WTC11 (cell line): ENCODE data around the gene RHOBTB1. TPM values are rescaled to one million over a fixed set of nuclear protein-coding genes. Genes with fewer than 3 reads are reported as not detected.
"Not testable (repeated sequence)": the region's sequence is repeated elsewhere in the genome, so short reads cannot be mapped to it uniquely, and the experiment has no call there.

Experiments used
- ATAC-seq: fragments of 200-7000 bp; cut with Tn5 transposase; 2 replicates; pipeline ENCODE4 v1.10.0; 2021; ENCODE audit warnings: mild to moderate bottlenecking, moderate library complexity
- CTCF ChIA-PET: fragments of 300-600 bp; sonication (Branson Sonifier 250); formaldehyde crosslinking; loops from one replicate; lab custom pipeline; 2021; ENCODE audit warnings: antibody characterized with exemption; lab: Charles Lee
- POLR2A ChIA-PET: fragments of 350-600 bp; sonication (Branson Sonifier 250); formaldehyde crosslinking; loops from one replicate; lab custom pipeline; 2021; ENCODE audit warnings: antibody characterized with exemption; lab: Charles Lee
- DNase-seq: peaks from one replicate; pipeline ENCODE4 v3.0.0; 2021; ENCODE audit warnings: low spot score
- H3K27ac Mint-ChIP-seq: 2 replicates; pipeline ENCODE4 v1.8.0; 2021; ENCODE audit warnings: mixed read lengths
- H3K27me3 Mint-ChIP-seq: 2 replicates; pipeline ENCODE4 v1.8.0; 2021; ENCODE audit warnings: low read depth, mild to moderate bottlenecking, moderate library complexity, mixed read lengths
- H3K36me3 Mint-ChIP-seq: 2 replicates; pipeline ENCODE4 v1.8.0; 2021; ENCODE audit warnings: mixed read lengths
- H3K4me1 Mint-ChIP-seq: 2 replicates; pipeline ENCODE4 v1.8.0; 2022; ENCODE audit warnings: mixed read lengths
- H3K4me3 Mint-ChIP-seq: 2 replicates; pipeline ENCODE4 v1.8.0; 2021; ENCODE audit warnings: mild to moderate bottlenecking, moderate library complexity, mixed read lengths
- H3K9me3 Mint-ChIP-seq: 2 replicates; pipeline ENCODE4 v1.8.0; 2021; ENCODE audit warnings: mixed read lengths
- JAZF1 ChIP-seq: fragments of 250-450 bp; sonication (Bioruptor Pico); IDR thresholded peaks from 2 replicates; pipeline ENCODE4 v1.9.0; 2021; ENCODE audit warnings: moderate library complexity, mild to moderate bottlenecking, inconsistent platforms
- NR1H2 ChIP-seq: sonication (generic); formaldehyde crosslinking; IDR thresholded peaks from 2 replicates; pipeline ENCODE4 v1.9.0; 2021; ENCODE audit warnings: mild to moderate bottlenecking, moderate library complexity, missing genetic modification reagents
- SP1 ChIP-seq: sonication (generic); formaldehyde crosslinking; conservative IDR thresholded peaks from 2 replicates; pipeline ENCODE4 v1.8.1; 2022; ENCODE audit warnings: missing genetic modification reagents
- TCF7 ChIP-seq: sonication (generic); formaldehyde crosslinking; IDR thresholded peaks from 2 replicates; pipeline ENCODE4 v1.8.0; 2022; ENCODE audit warnings: mild to moderate bottlenecking, low read depth, missing genetic modification reagents, moderate library complexity
- TEAD4 ChIP-seq: sonication (generic); formaldehyde crosslinking; IDR thresholded peaks from 2 replicates; pipeline ENCODE4 v1.8.0; 2022; ENCODE audit warnings: mild to moderate bottlenecking, missing genetic modification reagents
- ZNF396 ChIP-seq: fragments of 250-450 bp; sonication (Bioruptor Pico); IDR thresholded peaks from 2 replicates; pipeline ENCODE4 v1.8.0; 2021; ENCODE audit warnings: mild to moderate bottlenecking, moderate library complexity, borderline replicate concordance
- ZNF423 ChIP-seq: fragments of 250-450 bp; sonication (Bioruptor Pico); IDR thresholded peaks from 2 replicates; pipeline ENCODE4 v2.1.2; 2022; ENCODE audit warnings: mild to moderate bottlenecking, moderate library complexity
- ZNF671 ChIP-seq: fragments of 250-450 bp; sonication (Bioruptor Pico); IDR thresholded peaks from 2 replicates; pipeline ENCODE4 v1.8.0; 2021; ENCODE audit warnings: mild to moderate bottlenecking
- total RNA-seq: library from RNA; stranded (reverse); gene quantifications from 3 replicates; pipeline ENCODE4 v1.2.3, GENCODE V29; 2021
- TF ChIP-seq, protein P1 (sequence below): sonication (generic); formaldehyde crosslinking; IDR thresholded peaks from 2 replicates; pipeline ENCODE4 v1.8.1; 2022; ENCODE audit warnings: low read depth, missing genetic modification reagents, borderline replicate concordance
- TF ChIP-seq, protein P2 (sequence below): sonication (generic); formaldehyde crosslinking; IDR thresholded peaks from 2 replicates; pipeline ENCODE4 v1.8.1; 2023; ENCODE audit warnings: mild to moderate bottlenecking, moderate library complexity, missing genetic modification reagents
- TF ChIP-seq, protein P3 (sequence below): sonication (generic); formaldehyde crosslinking; IDR thresholded peaks from 2 replicates; pipeline ENCODE4 v1.8.1; 2023; ENCODE audit warnings: mild to moderate bottlenecking, missing genetic modification reagents, moderate library complexity
- TF ChIP-seq, protein P4 (sequence below): sonication (generic); formaldehyde crosslinking; IDR thresholded peaks from 2 replicates; pipeline ENCODE4 v1.8.0; 2022; ENCODE audit warnings: mild to moderate bottlenecking, missing genetic modification reagents
- TF ChIP-seq, protein P5 (sequence below): sonication (generic); formaldehyde crosslinking; IDR thresholded peaks from 2 replicates; pipeline ENCODE4 v1.8.0; 2023; ENCODE audit warnings: missing genetic modification reagents, mild to moderate bottlenecking, borderline replicate concordance

The RHOBTB1 gene
- total RNA-seq, 1 experiment from 2014 or later: 6.9 TPM

DNA sequence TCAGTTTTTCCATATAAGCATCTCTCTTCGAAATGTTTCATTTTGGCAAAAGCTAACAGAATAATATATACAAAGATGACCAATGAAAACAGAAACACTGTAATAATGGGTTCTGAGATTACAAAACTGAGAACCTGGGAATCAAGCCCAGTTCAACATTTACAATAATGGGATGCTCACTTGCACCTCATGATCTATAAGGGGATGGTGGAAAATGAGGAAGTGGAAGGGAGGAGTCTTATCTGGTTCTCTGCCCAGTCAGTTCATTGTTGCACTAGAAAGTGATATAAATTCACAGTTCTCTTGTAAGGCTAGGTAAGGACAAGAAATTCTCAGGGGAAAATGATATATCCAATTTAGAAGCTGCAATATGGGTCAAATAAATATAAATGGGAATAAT lies 31.7 kb upstream of the RHOBTB1 start (continued):
- TF ChIP-seq, protein P1, sequence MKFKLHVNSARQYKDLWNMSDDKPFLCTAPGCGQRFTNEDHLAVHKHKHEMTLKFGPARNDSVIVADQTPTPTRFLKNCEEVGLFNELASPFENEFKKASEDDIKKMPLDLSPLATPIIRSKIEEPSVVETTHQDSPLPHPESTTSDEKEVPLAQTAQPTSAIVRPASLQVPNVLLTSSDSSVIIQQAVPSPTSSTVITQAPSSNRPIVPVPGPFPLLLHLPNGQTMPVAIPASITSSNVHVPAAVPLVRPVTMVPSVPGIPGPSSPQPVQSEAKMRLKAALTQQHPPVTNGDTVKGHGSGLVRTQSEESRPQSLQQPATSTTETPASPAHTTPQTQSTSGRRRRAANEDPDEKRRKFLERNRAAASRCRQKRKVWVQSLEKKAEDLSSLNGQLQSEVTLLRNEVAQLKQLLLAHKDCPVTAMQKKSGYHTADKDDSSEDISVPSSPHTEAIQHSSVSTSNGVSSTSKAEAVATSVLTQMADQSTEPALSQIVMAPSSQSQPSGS (CRISPR knock-in tag): no peak
- TF ChIP-seq, protein P2, sequence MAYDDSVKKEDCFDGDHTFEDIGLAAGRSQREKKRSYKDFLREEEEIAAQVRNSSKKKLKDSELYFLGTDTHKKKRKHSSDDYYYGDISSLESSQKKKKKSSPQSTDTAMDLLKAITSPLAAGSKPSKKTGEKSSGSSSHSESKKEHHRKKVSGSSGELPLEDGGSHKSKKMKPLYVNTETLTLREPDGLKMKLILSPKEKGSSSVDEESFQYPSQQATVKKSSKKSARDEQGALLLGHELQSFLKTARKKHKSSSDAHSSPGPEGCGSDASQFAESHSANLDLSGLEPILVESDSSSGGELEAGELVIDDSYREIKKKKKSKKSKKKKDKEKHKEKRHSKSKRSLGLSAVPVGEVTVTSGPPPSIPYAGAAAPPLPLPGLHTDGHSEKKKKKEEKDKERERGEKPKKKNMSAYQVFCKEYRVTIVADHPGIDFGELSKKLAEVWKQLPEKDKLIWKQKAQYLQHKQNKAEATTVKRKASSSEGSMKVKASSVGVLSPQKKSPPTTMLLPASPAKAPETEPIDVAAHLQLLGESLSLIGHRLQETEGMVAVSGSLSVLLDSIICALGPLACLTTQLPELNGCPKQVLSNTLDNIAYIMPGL (CRISPR knock-in tag): no peak
- TF ChIP-seq TCF7 (CRISPR knock-in tag) (no peak), TEAD4 (CRISPR knock-in tag) (no peak)

DNA sequence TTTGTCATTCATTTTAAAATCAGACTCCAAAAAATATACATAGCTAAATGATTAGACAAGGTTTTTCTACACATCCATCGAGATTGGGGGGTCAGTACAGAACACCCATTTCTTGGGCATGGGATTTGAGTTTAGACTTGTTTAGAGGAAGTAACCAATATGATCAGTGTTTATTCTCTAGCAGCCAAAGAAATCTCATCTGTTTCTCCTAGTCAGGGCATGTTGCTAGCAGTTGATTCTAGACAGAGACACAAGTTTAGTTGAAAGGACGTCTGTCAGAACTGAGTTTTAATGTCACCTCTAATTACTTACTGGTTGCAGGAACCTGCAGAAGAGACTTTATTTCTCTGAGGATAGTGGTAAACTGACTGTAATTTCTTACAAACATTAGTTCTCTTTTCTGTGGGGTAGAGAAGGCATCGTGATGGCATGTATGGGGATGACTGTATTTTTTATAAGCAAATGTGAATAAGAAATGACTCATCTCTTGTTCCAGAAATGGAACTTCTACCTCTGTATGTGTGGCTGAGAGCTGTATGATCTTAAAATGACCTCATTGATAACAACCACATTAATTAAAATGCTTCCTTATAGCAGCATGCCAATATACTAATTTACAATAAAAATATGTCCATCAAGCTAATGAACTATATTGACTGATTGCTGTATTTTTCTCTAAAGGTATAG lies 30.6 kb upstream of the RHOBTB1 start:
- DNase-seq (no peak), ATAC-seq (no peak)
- Mint-ChIP-seq H3K27ac (no peak overlapping the region), H3K36me3 (no peaks in the 10 kb centered on the region), H3K27me3 (no peaks in the 10 kb centered on the region), H3K4me3 (no peak overlapping the region), H3K9me3 (peaks cover 3% of the 10 kb centered on the region; the same call in 1 of the 2 replicates), H3K4me1 (no peaks in the 10 kb centered on the region)
- TF ChIP-seq SP1: no peak
- ChIA-PET CTCF (no interaction called here), POLR2A (no interaction called here)

DNA sequence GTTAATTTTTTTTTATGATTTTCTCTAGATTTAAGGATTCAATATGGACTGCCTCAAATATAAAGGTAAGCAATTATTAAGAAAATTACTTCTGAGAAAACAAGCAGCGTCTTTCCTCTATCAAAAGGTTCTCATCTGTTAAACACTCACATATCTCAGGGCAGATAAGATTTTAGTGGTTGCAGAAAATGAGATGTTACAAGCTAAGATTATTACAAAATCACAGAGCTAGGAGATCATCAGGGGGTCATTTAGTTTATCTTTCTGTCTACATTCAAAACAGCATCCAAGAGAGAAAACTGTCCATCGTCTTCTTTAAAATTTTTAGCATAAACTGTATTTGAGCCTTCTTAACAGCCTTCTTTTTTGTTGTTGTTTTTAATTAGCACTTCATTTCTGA lies 29.1 kb upstream of the RHOBTB1 start:
- no peaks in the 10 kb centered on the region for H3K36me3 Mint-ChIP-seq
- no peak for ATAC-seq
- no peak overlapping the region for H3K27ac Mint-ChIP-seq
- no peak overlapping the region for H3K4me3 Mint-ChIP-seq
- H3K9me3 Mint-ChIP-seq: peaks cover 3% of the 10 kb centered on the region; the same call in 1 of the 2 replicates
- no peak for DNase-seq
- no peak for TF ChIP-seq ZNF396
- CTCF ChIA-PET: no interaction called here
- H3K4me1 Mint-ChIP-seq: peaks cover 2% of the 10 kb centered on the region; the same call in 1 of the 2 replicates
- no peaks in the 10 kb centered on the region for H3K27me3 Mint-ChIP-seq
- POLR2A ChIA-PET: no interaction called here

DNA sequence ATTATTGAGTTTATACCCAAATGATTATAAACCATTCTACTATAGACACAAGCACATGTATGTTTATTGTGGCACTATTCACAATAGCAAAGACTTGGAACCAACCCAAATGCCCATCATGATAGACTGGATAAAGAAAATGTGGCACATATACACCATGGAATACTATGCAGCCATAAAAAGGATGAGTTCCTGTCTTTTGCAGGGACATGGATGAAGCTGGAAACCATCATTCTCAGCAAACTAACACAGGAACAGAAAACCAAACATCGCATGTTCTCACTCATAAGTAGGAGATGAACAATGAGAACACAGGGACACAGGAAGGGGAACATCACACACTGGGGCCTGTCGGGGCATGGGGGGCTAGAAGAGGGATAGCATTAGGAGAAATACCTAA lies 28.2 kb upstream of the RHOBTB1 start:
- CTCF ChIA-PET: not testable (repeated sequence)

DNA sequence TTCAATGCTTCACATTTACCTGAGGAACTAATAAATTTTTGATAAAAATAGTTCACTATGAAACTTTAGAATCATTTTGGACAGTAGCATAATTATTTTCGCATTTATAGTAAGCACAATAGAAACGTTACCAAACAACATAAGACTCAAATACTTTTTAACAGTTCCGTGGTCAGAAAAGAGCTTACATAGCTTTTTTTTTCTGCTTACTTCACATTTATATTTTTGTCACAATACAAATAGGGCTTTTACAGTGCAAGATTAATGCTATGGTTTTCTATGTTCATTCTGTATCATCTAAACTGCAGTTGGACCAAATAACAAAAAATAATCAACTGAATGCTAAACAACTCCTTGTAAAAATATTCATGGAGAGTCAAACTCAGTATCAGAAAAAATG lies 26.5 kb upstream of the RHOBTB1 start:
- ChIA-PET CTCF (no interaction called here), POLR2A (no interaction called here)
- H3K36me3 Mint-ChIP-seq: no peaks in the 10 kb centered on the region
- TF ChIP-seq, protein P3, sequence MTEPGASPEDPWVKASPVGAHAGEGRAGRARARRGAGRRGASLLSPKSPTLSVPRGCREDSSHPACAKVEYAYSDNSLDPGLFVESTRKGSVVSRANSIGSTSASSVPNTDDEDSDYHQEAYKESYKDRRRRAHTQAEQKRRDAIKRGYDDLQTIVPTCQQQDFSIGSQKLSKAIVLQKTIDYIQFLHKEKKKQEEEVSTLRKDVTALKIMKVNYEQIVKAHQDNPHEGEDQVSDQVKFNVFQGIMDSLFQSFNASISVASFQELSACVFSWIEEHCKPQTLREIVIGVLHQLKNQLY (CRISPR knock-in tag): no peak
- TF ChIP-seq NR1H2 (CRISPR knock-in tag) (no peak), ZNF423 (no peak), ZNF671 (no peak), JAZF1 (CRISPR knock-in tag) (no peak)
- TF ChIP-seq, protein P4, sequence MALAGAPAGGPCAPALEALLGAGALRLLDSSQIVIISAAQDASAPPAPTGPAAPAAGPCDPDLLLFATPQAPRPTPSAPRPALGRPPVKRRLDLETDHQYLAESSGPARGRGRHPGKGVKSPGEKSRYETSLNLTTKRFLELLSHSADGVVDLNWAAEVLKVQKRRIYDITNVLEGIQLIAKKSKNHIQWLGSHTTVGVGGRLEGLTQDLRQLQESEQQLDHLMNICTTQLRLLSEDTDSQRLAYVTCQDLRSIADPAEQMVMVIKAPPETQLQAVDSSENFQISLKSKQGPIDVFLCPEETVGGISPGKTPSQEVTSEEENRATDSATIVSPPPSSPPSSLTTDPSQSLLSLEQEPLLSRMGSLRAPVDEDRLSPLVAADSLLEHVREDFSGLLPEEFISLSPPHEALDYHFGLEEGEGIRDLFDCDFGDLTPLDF: no peak
- TF ChIP-seq, protein P5, sequence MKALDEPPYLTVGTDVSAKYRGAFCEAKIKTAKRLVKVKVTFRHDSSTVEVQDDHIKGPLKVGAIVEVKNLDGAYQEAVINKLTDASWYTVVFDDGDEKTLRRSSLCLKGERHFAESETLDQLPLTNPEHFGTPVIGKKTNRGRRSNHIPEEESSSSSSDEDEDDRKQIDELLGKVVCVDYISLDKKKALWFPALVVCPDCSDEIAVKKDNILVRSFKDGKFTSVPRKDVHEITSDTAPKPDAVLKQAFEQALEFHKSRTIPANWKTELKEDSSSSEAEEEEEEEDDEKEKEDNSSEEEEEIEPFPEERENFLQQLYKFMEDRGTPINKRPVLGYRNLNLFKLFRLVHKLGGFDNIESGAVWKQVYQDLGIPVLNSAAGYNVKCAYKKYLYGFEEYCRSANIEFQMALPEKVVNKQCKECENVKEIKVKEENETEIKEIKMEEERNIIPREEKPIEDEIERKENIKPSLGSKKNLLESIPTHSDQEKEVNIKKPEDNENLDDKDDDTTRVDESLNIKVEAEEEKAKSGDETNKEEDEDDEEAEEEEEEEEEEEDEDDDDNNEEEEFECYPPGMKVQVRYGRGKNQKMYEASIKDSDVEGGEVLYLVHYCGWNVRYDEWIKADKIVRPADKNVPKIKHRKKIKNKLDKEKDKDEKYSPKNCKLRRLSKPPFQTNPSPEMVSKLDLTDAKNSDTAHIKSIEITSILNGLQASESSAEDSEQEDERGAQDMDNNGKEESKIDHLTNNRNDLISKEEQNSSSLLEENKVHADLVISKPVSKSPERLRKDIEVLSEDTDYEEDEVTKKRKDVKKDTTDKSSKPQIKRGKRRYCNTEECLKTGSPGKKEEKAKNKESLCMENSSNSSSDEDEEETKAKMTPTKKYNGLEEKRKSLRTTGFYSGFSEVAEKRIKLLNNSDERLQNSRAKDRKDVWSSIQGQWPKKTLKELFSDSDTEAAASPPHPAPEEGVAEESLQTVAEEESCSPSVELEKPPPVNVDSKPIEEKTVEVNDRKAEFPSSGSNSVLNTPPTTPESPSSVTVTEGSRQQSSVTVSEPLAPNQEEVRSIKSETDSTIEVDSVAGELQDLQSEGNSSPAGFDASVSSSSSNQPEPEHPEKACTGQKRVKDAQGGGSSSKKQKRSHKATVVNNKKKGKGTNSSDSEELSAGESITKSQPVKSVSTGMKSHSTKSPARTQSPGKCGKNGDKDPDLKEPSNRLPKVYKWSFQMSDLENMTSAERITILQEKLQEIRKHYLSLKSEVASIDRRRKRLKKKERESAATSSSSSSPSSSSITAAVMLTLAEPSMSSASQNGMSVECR (CRISPR knock-in tag): no peak
- H3K27ac Mint-ChIP-seq: no peak overlapping the region
- peaks cover 3% of the 10 kb centered on the region; the same call in 1 of the 2 replicates for H3K9me3 Mint-ChIP-seq
- DNase-seq: no peak
- no peak overlapping the region for H3K4me3 Mint-ChIP-seq
- ATAC-seq: no peak
- peaks cover 10% of the 10 kb centered on the region; the same call in 1 of the 2 replicates for H3K4me1 Mint-ChIP-seq
- no peaks in the 10 kb centered on the region for H3K27me3 Mint-ChIP-seq

More for the DNA sequence above, 28.2 kb upstream of the RHOBTB1 start:
- DNase-seq, ATAC-seq, H3K4me1 Mint-ChIP-seq, H3K27me3 Mint-ChIP-seq, H3K9me3 Mint-ChIP-seq, POLR2A ChIA-PET, H3K4me3 Mint-ChIP-seq, H3K36me3 Mint-ChIP-seq, H3K27ac Mint-ChIP-seq: not testable (repeated sequence)
